Keratinocyte (primary cell): ENCODE measurements around the gene PROM1.

Experiments used
- CTCF ChIP-seq, 3 experiments: IDR thresholded peaks in 1 of 3; conservative IDR thresholded peaks in 1 of 3; optimal IDR thresholded peaks in 1 of 3; 2 replicates in 2 of 3; 3 replicates in 1 of 3; pipeline versions ENCODE3 to v1.5.1; 2011; ENCODE audit warnings: low read length in 3 of 3, mild to moderate bottlenecking in 3 of 3, moderate library complexity in 2 of 3, control low read depth in 1 of 3, inconsistent platforms in 1 of 3; ENCODE audit not compliant: insufficient read depth in 2 of 3; ENCODE audit errors: extremely low read depth in 1 of 3
- EZH2 ChIP-seq: IDR thresholded peaks from one replicate; pipeline ENCODE4 v1.6.1; 2012; ENCODE audit warnings: inconsistent platforms, mild to moderate bottlenecking, low read length, moderate library complexity

- no peak for TF ChIP-seq EZH2
- TF ChIP-seq CTCF (optimal IDR thresholded peaks at IDR 0.05 in 1 of 3, IDR thresholded peaks at IDR 0.05 in 1 of 3, conservative IDR thresholded peaks at IDR 0.05 in 1 of 3; ENCODE audit: extremely low read depth in 1 of 3, insufficient read depth in 2 of 3, low read length in 3 of 3), result no peak
Observed at GRCh38 chr4:16037901-16038300, 45.9 kb downstream of the PROM1 start.
